ENCODE data around the gene FBXL17. TPM values are rescaled to one million over a fixed set of nuclear protein-coding genes. Genes with fewer than 3 reads are reported as not detected.

FBXL17 gene
- total RNA-seq, 1 experiment from 2014 or later, result 5.3 TPM

GRCh38 chr5:108148715-108149139 is 233.2 kb downstream of the FBXL17 start:
- H3K27ac Mint-ChIP-seq, result no peak overlapping the region

More at GRCh38 chr5:108148715-108149139, 233.2 kb downstream of the FBXL17 start:
- H3K36me3 Mint-ChIP-seq (ENCODE audit: insufficient read depth in 1 of 3, low read depth in 3 of 3), result peaks cover 0 to 4% (median 0%) of the 10 kb centered on the region in 3 experiments; a peak in 4 of 7 replicates
- Histone ChIP-seq H3K9me3 (ENCODE audit: control insufficient read depth, low read depth, low read length) (no peaks in the 10 kb centered on the region), H3K56ac (ENCODE audit: insufficient read length, low read depth, low read length) (no peak overlapping the region), H2BK120ac (ENCODE audit: low read depth, low read length, poor library complexity, severe bottlenecking) (no peak overlapping the region), H2AFZ (ENCODE audit: low read length) (no peak overlapping the region), H2AK5ac (ENCODE audit: insufficient read length, low read length) (no peak overlapping the region), H3K14ac (ENCODE audit: insufficient read depth, low read length) (no peak overlapping the region), H2BK12ac (ENCODE audit: insufficient read length, low read depth, low read length) (no peak overlapping the region), H3K23ac (ENCODE audit: insufficient read length, low read depth, low read length) (no peak overlapping the region), H3K27ac (ENCODE audit: insufficient read length, low read depth, low read length) (no peak overlapping the region), H4K20me1 (ENCODE audit: control insufficient read depth, insufficient read depth, insufficient read length) (no peaks in the 10 kb centered on the region), H3K9ac (ENCODE audit: extremely low read depth, insufficient read length, low read length) (no peak overlapping the region), H3T11ph (ENCODE audit: low read length) (no peak overlapping the region), H4K5ac (ENCODE audit: insufficient read length, low read depth, low read length) (no peak overlapping the region), H3K4me1 (ENCODE audit: insufficient read depth, low read length) (no peaks in the 10 kb centered on the region), H3K4ac (ENCODE audit: low read depth, low read length) (no peak overlapping the region), H2BK20ac (ENCODE audit: low read depth, low read length, poor library complexity, severe bottlenecking) (no peak overlapping the region), H3K18ac (ENCODE audit: insufficient read length, low read depth, low read length) (no peak overlapping the region), H4K91ac (ENCODE audit: insufficient read length, low read depth, low read length) (no peak overlapping the region), H3K79me2 (ENCODE audit: insufficient read depth, low read length) (no peaks in the 10 kb centered on the region), H2BK5ac (ENCODE audit: insufficient read length, low read length) (no peak overlapping the region), H3K23me2 (ENCODE audit: insufficient read length, low read depth, low read length, poor library complexity, severe bottlenecking) (no peaks in the 10 kb centered on the region), H3K27me3 (ENCODE audit: insufficient read depth, low read length) (no peaks in the 10 kb centered on the region), H2BK15ac (ENCODE audit: low read depth, low read length) (no peak overlapping the region), H3K79me1 (ENCODE audit: insufficient read depth, low read depth, low read length, poor library complexity, severe bottlenecking) (no peaks in the 10 kb centered on the region), H4K8ac (replicated peaks; ENCODE audit: insufficient read length, low read depth, low read length) (no peak overlapping the region), H3K4me2 (ENCODE audit: insufficient read depth, insufficient read length, low read length) (no peak overlapping the region)
- no peak overlapping the region for H3K4me3 Mint-ChIP-seq
- DNase-seq, result no peak
- H3K4me1 Mint-ChIP-seq, result no peaks in the 10 kb centered on the region
- H3K9me3 Mint-ChIP-seq, result peaks cover 0 to 3% of the 10 kb centered on the region in 2 experiments; a peak in 2 of 5 replicates
- H3K27me3 Mint-ChIP-seq (ENCODE audit: low read depth), result no peaks in the 10 kb centered on the region
- TF ChIP-seq, protein P1, sequence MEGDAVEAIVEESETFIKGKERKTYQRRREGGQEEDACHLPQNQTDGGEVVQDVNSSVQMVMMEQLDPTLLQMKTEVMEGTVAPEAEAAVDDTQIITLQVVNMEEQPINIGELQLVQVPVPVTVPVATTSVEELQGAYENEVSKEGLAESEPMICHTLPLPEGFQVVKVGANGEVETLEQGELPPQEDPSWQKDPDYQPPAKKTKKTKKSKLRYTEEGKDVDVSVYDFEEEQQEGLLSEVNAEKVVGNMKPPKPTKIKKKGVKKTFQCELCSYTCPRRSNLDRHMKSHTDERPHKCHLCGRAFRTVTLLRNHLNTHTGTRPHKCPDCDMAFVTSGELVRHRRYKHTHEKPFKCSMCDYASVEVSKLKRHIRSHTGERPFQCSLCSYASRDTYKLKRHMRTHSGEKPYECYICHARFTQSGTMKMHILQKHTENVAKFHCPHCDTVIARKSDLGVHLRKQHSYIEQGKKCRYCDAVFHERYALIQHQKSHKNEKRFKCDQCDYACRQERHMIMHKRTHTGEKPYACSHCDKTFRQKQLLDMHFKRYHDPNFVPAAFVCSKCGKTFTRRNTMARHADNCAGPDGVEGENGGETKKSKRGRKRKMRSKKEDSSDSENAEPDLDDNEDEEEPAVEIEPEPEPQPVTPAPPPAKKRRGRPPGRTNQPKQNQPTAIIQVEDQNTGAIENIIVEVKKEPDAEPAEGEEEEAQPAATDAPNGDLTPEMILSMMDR (conservative IDR thresholded peaks at IDR 0.05), result peak; percentile 76
